ENCODE measurements around the gene PADI1.

Gene PADI1

GRCh38 chr1:17251246-17251645, 46.3 kb downstream of the PADI1 start:
- H3K9ac ChIP-seq (ENCODE audit: low read length) = no peak overlapping the region
- H3K4me2 ChIP-seq (ENCODE audit: low read length) = no peak overlapping the region
- TF ChIP-seq CTCF (IDR thresholded peaks at IDR 0.05; ENCODE audit: low read depth, low read length) (no peak), EZH2phosphoT487 (IDR thresholded peaks at IDR 0.05; ENCODE audit: low read depth) (no peak)
- no peaks in the 10 kb centered on the region for H3K79me2 ChIP-seq (ENCODE audit: low read length)
- no peaks in the 10 kb centered on the region for H3K27me3 ChIP-seq (ENCODE audit: low read depth, low read length)
- no peaks in the 10 kb centered on the region for H3K36me3 ChIP-seq (replicated peaks; ENCODE audit: low read depth, low read length)
- no peaks in the 10 kb centered on the region for H4K20me1 ChIP-seq (ENCODE audit: insufficient read depth, low read length)
- H3K27ac ChIP-seq (ENCODE audit: low read length) = no peak overlapping the region
- H3K4me1 ChIP-seq (ENCODE audit: low read length) = no peaks in the 10 kb centered on the region
- H3K4me3 ChIP-seq (ENCODE audit: low read length) = no peak overlapping the region
- no peak overlapping the region for H2AFZ ChIP-seq (ENCODE audit: low read depth, low read length)
- H3K9me3 ChIP-seq (ENCODE audit: insufficient read depth, low read length) = no peaks in the 10 kb centered on the region

GRCh38 chr1:17251701-17252376, 46.9 kb downstream of the PADI1 start:
- no peak overlapping the region for H3K4me3 ChIP-seq (ENCODE audit: low read length)
- TF ChIP-seq EZH2phosphoT487 (IDR thresholded peaks at IDR 0.05; ENCODE audit: low read depth) = no peak
- TF ChIP-seq CTCF (IDR thresholded peaks at IDR 0.05; ENCODE audit: low read depth, low read length) = no peak
- no peaks in the 10 kb centered on the region for H3K9me3 ChIP-seq (ENCODE audit: insufficient read depth, low read length)
- H3K4me1 ChIP-seq (ENCODE audit: low read length) = no peaks in the 10 kb centered on the region
- no peak overlapping the region for H3K4me2 ChIP-seq (ENCODE audit: low read length)
- H3K79me2 ChIP-seq (ENCODE audit: low read length) = no peaks in the 10 kb centered on the region
- no peak overlapping the region for H3K27ac ChIP-seq (ENCODE audit: low read length)
- H4K20me1 ChIP-seq (ENCODE audit: insufficient read depth, low read length) = no peaks in the 10 kb centered on the region
- no peak overlapping the region for H2AFZ ChIP-seq (ENCODE audit: low read depth, low read length)
- H3K27me3 ChIP-seq (ENCODE audit: low read depth, low read length) = no peaks in the 10 kb centered on the region
- no peak overlapping the region for H3K9ac ChIP-seq (ENCODE audit: low read length)
- H3K36me3 ChIP-seq (replicated peaks; ENCODE audit: low read depth, low read length) = no peaks in the 10 kb centered on the region

GRCh38 chr1:17255336-17255735, 50.4 kb downstream of the PADI1 start:
- no peaks in the 10 kb centered on the region for H4K20me1 ChIP-seq (ENCODE audit: insufficient read depth, low read length)
- no peak overlapping the region for H3K27ac ChIP-seq (ENCODE audit: low read length)
- no peak overlapping the region for H3K9ac ChIP-seq (ENCODE audit: low read length)
- H3K27me3 ChIP-seq (ENCODE audit: low read depth, low read length) = no peaks in the 10 kb centered on the region
- no peaks in the 10 kb centered on the region for H3K9me3 ChIP-seq (ENCODE audit: insufficient read depth, low read length)
- no peaks in the 10 kb centered on the region for H3K36me3 ChIP-seq (replicated peaks; ENCODE audit: low read depth, low read length)
- H3K4me1 ChIP-seq (ENCODE audit: low read length) = no peaks in the 10 kb centered on the region
- no peaks in the 10 kb centered on the region for H3K79me2 ChIP-seq (ENCODE audit: low read length)
- no peak overlapping the region for H2AFZ ChIP-seq (ENCODE audit: low read depth, low read length)
- no peak overlapping the region for H3K4me3 ChIP-seq (ENCODE audit: low read length)
- no peak overlapping the region for H3K4me2 ChIP-seq (ENCODE audit: low read length)
- TF ChIP-seq CTCF (IDR thresholded peaks at IDR 0.05; ENCODE audit: low read depth, low read length) = no peak
- no peak for TF ChIP-seq EZH2phosphoT487 (IDR thresholded peaks at IDR 0.05; ENCODE audit: low read depth)

- H3K36me3 ChIP-seq (replicated peaks; ENCODE audit: low read depth, low read length) = no peaks in the 10 kb centered on the region
- no peaks in the 10 kb centered on the region for H3K4me1 ChIP-seq (ENCODE audit: low read length)
- peaks cover 8% of the 10 kb centered on the region; the same call in 1 of the 2 replicates for H3K27me3 ChIP-seq (ENCODE audit: low read depth, low read length)
- H3K4me3 ChIP-seq (ENCODE audit: low read length) = no peak overlapping the region
- H4K20me1 ChIP-seq (ENCODE audit: insufficient read depth, low read length) = no peaks in the 10 kb centered on the region
- H3K4me2 ChIP-seq (ENCODE audit: low read length) = no peak overlapping the region
- no peak overlapping the region for H2AFZ ChIP-seq (ENCODE audit: low read depth, low read length)
- H3K9me3 ChIP-seq (ENCODE audit: insufficient read depth, low read length) = no peaks in the 10 kb centered on the region
- no peak overlapping the region for H3K27ac ChIP-seq (ENCODE audit: low read length)
- no peaks in the 10 kb centered on the region for H3K79me2 ChIP-seq (ENCODE audit: low read length)
- TF ChIP-seq CTCF (IDR thresholded peaks at IDR 0.05; ENCODE audit: low read depth, low read length) (no peak), EZH2phosphoT487 (IDR thresholded peaks at IDR 0.05; ENCODE audit: low read depth) (no peak)
- H3K9ac ChIP-seq (ENCODE audit: low read length) = no peak overlapping the region
Observed at GRCh38 chr1:17258116-17258757, 53.3 kb downstream of the PADI1 start.
